GM19193 (cell line): ENCODE results near the gene PPP1CB.

Experiments
- POLR2A ChIP-seq: IDR thresholded peaks from 4 replicates; pipeline ENCODE4 v1.6.1; 2011; ENCODE audit not compliant: insufficient read depth, insufficient read length; ENCODE audit errors: extremely low read depth

PPP1CB gene

DNA sequence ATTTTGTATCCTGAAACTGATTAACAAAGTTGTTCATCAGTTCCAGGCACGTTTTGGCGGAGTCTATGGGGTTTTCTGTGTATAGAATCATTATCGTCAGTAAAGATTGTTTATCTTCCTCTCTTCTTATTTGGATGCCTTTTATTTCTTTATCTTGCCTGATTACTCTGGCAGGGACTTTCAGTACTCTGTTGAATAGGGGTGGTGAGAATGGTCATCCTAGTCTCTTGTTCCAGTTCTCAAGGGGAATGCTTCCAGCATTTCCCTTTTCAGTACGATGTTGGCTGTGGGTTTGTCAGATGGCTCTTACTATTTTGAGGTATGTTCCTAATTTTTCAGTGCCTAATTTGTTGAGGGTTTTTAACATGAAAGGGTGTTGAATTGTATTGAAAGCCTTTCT lies 45.0 kb downstream of the PPP1CB start:
- TF ChIP-seq POLR2A = no peak

- TF ChIP-seq POLR2A = no peak
These were observed 50.1 kb downstream of the PPP1CB start for GRCh38 chr2:28801726-28802125.

DNA sequence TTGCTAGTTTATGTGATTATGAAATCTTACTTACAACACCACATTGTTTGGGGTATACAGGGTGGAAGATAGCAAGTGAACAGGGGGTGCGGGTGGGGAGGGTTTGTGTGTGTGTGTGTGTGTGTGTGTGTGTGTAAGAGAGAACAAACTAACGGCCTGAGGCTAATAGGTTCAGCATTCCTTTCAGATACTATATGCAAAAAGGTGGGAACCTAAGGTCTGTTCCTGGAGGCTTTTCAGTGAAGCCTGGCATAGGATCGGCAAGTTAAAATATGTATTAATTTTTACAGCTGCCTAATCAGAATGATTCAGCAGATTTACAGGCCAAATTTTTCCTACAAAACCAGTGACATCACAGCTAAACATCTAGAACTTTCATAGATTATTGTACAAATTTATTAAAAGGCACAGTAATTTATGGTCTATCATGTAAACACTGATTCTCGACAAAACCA lies 51.4 kb downstream of the PPP1CB start:
- TF ChIP-seq POLR2A = no peak

- TF ChIP-seq POLR2A = no peak
These were observed 58.3 kb downstream of the PPP1CB start for GRCh38 chr2:28809927-28810326.

DNA sequence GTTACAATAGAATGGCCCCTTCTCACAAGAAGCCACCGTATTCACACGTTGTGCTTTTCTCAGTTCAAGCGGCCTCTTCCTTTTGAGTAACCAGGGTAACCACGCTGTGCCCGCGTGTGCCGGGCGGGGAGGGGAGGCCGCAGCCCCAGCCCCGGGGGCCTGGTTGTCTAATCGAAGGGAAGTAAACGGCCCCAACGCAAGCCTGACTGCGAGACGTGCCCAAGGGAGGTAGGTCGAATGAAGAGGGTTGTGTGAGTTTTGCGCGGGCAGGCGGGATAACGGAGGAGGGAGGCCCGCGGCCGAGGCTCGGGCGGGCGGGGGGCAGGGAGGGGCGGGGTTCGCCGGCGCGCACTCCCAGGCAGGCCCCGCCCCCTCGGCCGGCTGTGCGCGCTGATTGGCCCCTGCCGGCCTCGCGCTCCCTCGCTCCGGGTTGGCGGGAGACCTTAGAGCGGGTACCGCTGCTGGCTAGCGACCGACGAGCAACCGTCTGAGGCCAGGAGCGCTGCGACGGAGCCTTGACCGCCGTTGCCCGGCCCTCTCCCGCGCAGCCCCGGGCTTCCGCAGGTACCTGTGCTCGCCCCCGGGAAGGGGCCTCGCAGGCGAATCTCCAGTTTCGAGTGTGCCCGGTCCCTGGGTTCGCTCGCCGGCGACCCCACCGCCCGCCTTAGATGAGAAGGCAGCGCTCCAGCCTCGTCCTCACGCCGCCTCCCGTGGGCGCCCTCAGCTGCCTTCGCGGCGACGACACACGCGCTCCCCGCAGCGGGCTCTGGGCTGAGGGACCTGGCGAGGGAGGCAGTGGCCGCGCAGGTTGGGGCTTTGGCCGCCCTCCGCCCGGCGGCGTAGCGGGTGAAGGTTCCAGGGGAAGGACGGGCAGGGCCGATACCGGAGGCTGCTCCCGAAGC lies 59.0 kb downstream of the PPP1CB start, which contains the start of gene SPDYA:
Gene SPDYA, plus strand, starts transcription at position 451 of the 902 bp plus-strand sequence. CDS start 5,181 bp downstream, outside the sequence.
- no peak for TF ChIP-seq POLR2A

DNA sequence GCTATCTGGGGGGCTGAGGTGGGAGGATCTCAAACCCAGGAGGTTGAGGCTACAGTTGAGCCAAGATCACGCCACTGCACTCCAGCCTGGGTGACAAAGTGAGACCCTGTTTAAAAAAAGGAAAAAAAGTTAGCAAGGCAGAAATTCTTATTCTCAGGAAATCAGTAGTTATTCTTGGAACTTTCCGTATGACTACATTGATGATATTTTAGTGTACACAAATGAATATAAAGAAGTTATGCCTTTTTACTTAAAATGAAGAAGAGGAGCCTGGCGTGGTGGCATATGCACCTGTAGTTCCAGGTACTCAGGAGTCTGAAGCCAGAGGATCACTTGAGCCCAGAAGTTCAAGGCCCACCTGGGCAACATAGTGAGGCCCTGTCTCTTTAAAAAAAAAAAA lies 66.4 kb downstream of the PPP1CB start:
- TF ChIP-seq POLR2A = no peak

DNA sequence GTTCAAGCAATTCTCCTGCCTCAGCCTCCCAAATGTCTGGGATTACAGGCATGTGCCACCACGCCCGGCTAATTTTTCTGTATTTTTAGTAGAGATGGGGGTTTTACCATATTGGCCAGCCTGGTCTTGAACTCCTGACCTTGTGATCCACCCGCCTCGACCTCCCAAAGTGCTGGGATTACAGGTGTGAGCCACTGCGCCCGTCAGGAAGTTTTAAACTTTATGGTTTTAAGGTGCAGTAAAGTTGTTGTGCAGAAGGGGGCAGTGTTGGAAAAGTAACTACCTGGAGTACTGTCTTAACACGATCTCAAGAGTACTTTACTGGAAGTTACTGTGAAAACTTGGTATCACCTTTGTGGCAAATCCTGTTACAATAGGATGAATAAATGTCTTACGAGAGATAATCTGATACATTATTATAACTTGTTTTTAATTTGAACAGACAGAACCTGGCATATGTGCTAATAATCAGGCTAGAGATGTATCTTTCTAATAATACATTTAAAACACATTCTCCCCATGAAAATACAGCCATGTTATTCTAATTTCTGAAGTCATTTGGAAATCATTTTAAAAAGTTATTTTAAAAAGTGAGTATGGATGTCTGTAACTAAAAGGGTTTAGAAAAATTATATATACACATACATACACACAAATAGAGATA lies 69.8 kb downstream of the PPP1CB start:
- no peak for TF ChIP-seq POLR2A

GRCh38 chr2:28822036-28822435 lies 70.4 kb downstream of the PPP1CB start:
- no peak for TF ChIP-seq POLR2A

DNA sequence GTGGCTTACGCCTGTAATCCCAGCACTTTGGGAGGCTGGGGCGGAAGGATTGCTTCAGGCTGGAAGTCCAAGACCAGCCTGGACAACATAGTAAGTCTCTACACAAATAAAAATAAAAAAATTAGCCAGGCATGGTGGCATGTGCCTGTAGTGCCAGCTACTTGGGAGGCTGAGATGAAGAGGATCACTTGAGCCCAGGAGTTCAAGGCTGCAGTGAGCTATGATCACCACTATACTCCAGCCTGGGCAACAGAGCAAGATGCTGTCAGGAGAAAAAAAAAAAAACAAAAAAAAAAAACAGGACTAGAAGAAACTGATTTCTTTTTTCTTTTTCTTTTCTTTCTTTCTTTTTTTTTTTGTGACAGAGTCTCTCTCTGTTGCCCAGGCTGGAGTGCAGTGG lies 72.6 kb downstream of the PPP1CB start:
- TF ChIP-seq POLR2A = no peak

DNA sequence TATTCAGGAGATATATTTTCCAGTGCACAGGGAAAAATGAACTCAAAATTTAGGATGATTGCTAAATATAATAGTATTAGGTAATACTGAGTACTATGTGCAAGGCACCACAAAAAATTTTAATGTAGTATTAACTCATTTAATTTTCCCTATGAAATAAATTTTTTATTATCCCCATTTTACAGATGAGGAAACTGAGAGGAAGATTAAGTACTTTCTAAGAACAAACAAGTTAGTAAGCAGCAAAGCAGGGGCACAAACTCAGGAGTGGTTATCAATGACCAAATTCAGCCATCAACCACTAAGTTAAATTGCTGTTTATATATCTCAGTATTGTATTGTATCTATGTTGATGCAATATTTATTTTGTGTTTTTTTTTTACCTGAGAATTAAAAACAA lies 73.2 kb downstream of the PPP1CB start:
- no peak for TF ChIP-seq POLR2A

DNA sequence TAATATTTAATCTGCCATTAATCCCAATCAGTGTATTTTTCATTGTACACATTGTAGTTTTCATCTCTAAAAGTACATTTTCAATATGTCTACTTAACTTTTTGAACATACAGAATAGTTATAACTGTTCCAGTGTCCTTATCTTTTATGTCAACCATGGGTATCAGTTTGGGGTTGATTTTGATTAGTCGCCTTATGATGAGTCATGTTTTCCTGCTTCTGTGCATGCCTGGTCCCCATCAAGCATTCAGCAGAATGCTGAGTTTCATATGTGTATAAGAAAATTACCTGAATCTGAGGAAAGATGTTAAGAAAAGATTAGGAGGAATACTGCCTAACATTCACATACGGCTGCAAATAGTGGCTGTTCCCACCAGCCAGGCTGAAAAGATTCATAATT lies 76.8 kb downstream of the PPP1CB start:
- TF ChIP-seq POLR2A = no peak

- TF ChIP-seq POLR2A = no peak
These were observed 82.3 kb downstream of the PPP1CB start for GRCh38 chr2:28833740-28834470.

GRCh38 chr2:28835781-28836180 lies 84.2 kb downstream of the PPP1CB start:
- no peak for TF ChIP-seq POLR2A

DNA sequence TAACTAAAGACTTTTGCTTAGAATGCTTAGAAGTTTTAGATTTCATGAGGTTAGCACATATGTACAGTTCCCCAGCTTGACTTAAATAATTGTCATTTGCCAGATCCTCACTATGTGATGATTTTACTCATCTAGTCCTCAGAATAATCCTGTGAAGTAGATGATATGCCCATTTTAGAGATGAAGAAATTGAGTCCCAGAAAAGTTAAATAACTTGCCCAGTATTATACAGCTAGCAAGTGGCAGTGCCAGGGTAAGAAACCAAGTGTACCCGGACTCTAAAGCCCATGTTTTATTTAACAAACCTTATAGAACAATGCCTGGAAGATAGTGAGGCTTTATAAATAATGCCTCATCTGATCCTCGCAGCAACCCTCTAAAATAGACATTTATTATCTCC lies 87.3 kb downstream of the PPP1CB start:
- TF ChIP-seq POLR2A = no peak

DNA sequence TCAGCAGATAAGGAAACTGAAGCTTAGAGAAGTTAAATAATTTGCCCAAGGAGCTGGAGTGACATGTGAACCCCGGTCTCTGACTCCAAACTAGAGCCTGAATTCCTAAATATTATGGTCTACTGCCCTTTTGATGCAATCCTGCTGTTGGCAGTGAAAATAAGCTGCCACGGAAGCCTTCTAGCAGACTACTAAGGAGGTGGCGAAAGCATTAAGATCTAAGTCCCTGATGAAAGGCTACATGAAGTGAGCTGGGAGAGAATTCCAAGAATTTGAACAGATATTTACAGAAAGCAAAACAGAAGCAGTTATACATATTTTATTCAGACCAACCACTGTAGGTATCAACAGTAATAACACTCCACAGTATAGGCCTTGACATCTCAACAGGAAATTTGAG lies 90.4 kb downstream of the PPP1CB start:
- no peak for TF ChIP-seq POLR2A
